Activated CD8-positive, alpha-beta memory T cell treated with anti-CD3 and anti-CD28 coated beads for 4 hours (primary cell): ENCODE measurements around the gene TBC1D3B.
"Not testable (repeated sequence)": the region's sequence is repeated elsewhere in the genome, so short reads cannot be mapped to it uniquely, and the experiment has no call there.

Experiments
- DNase-seq, 2 donors: peaks; one replicate each; pipeline ENCODE4 v3.0.0-alpha.2; 2020; ENCODE audit warnings: low read depth in 2 of 2

TBC1D3B gene

DNA sequence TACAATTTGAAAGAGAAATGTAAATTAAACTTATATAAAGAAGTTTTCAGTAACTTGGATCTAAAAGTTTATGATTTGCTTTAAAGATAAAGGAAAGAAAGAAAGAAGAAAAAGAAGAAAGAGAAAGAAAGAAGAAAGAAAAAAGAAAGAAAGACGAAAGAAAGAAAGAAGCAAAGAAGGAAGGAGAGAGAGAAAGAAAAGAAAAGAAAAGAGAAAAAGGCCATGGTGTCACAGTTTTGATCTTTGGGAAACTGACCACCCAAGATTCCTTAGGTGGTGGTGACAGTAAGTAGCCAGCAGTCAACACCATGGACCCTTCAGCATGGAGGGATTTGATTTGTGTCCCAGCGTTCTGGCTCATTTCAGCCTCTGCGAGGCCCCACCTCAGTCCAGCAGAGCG lies 24.7 kb upstream of the TBC1D3B start:
- DNase-seq, result not testable (repeated sequence)

- DNase-seq, result no peak
Measured at GRCh38 chr17:36198831-36199465, 22.5 kb upstream of the TBC1D3B start.

DNA sequence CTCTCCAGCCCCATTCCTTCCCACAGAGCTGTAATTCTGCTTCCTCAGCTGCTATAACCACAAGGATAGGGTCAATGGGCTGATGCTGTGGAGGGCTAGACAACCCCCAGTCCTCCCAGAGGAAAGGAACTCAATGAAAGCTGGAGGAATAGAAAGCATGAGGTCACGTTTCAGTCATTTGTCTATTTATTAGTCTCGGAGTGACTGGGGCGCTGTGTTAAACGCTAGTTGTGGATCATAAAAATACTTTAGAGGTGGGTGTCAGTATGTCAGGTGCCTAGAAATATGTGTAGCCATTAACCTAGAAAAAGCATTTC lies 20.9 kb upstream of the TBC1D3B start:
- DNase-seq, result no peak

DNA sequence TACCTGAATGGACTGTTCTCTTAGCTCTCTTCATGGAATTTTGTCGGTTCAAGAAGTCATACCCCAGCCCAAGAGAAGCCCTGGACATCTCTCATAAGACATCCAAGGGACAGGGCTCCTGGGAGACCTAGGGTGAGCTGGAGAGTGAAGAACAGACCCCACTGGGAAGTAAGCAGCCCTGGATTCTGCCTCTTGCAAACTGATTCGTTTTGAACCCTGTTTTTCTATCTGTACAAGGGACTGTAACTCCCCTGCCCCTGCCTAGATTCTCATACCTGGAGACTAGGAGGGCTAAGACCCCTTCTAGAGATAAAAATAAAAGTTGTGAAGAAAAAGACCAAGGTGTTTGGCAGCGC lies 19.7 kb upstream of the TBC1D3B start:
- DNase-seq, result no peak

DNA sequence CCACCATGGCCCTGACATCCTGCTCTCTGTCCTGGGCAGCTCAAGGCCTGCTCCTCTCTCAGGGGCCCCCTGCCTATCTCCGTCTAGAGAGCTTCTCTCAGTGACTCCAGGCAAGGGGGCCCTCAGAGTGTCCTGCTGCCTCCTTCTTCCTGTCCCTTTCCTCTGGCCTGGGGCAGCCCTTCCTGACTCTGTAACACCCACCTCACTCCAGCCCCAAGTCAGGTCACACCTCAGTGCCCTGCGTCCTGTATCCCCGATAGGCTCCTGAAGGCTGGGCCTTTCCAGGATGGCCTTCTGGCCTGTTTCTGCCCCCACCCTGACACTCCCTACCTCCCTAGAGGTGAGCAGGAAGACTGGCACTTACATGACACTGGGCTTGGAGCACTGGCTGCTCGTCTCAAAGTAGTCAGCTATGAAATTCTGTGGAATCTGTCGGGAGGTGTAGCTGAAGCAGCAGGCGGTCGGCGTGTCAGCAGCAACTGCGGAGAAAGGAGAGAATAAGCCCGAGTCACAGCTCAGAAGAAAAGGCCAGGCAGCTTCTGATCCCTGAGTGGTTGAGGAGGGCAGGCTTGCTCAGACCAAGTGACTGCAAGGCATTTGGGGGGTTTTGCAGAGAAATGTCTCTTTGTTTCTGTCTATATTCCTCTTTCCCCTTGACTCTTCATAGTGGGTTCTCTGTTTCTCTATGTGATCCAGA lies 19.1 kb upstream of the TBC1D3B start:
- no peak for DNase-seq

DNA sequence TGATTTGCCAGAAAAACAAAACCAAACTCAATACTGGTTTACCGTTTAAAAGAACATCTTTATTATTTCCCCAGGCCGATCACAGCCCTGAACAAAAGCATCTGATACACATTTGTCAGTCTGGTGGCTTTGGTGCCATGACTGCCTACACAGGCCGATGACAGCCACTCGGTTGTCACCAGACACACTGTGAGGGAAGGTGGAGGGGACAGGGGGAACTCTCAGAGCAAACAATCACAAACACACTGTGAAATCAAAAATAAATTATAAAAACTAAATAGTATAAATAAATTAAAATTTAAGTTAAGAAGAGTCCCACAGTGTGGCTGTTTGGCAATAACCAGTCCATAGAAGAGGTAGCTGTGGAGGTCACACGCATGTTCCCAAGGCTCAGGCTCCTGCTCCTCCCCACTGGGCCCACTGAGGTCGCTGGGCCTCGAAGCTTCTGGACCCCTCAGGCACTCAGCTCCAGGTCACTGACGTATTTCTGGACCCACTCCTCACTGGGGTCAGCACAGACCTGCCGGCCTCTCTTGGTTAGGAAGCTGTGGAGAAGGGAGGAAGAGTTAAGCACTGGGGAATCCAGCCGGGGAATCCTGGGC lies 18.5 kb upstream of the TBC1D3B start:
- DNase-seq, result not testable (repeated sequence)

DNA sequence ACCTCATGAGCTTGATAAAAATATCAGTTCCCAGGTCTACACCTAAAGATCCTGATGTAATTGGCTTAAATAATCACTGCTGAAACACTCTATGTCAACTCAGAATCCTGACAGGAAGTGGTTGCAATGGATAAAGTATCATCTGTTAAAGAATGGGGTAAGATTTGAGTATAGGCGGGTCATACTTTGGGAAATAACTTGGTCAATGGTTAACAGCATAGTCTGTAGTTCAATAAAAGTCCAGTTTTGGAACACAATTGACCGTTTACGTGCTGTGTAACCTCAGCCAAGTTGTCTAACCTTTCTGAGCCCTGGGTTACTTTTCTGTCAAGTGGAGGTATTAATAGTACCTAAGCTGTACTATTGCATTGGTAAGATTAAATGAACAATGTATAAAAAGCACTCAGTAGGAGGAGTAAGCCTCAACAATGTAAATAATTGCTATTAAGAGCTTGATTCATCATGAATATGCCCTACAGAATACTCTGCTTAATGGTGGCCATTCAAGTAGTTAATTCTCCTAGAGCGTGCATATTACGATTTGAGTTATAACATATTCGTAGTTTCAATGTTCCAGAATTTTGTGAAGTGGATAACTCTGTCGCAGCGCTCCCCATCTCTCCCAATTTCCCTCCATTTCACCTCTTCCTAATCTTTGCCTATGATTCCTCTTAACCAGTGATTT lies 17.9 kb upstream of the TBC1D3B start:
- DNase-seq, result not testable (repeated sequence)

- DNase-seq, result no peak
Measured at GRCh38 chr17:36193216-36193775, 16.9 kb upstream of the TBC1D3B start.

- DNase-seq, result not testable (repeated sequence)
Measured at GRCh38 chr17:36190549-36191330, 14.3 kb upstream of the TBC1D3B start.

DNA sequence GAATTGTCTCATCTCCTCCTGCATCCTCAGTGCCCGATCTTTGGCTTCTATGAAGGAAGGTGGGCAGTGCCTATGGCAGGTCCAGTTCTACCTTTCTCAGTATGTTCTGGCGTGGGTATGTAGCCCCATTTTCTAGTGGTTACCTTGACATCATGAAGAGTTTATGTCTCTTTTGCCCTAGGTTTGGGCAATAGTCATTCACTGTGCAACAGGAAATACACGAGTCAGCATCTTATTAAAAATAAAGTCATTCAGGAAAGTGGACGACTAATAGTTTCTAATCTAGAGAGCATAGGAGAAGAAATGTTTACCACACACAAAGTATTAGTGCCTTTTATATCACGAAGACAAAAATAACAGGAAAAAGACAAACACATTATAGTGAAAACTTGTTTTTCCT lies 13.6 kb upstream of the TBC1D3B start:
- DNase-seq, result not testable (repeated sequence)

DNA sequence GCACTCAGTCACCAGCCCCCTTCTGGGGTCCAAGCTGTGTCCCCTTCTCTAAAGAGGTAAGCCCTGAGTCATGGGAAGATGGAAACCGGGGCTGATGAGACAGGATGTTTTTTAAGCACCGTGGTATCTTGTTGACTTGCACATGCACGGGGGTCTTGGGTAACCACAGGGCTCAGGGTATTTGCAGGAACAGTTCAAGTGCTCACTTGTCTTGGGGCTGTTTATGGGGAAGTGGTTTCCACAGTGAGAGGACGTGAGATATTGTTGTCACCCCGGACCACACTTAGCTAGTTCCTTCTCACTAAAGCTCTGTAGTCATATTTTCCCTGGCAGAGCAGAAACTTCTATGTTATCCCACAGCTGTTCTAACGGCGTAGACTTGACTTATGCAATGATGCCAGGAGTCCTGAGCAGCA lies 12.5 kb upstream of the TBC1D3B start:
- DNase-seq, result peak; percentile 41 to 43

DNA sequence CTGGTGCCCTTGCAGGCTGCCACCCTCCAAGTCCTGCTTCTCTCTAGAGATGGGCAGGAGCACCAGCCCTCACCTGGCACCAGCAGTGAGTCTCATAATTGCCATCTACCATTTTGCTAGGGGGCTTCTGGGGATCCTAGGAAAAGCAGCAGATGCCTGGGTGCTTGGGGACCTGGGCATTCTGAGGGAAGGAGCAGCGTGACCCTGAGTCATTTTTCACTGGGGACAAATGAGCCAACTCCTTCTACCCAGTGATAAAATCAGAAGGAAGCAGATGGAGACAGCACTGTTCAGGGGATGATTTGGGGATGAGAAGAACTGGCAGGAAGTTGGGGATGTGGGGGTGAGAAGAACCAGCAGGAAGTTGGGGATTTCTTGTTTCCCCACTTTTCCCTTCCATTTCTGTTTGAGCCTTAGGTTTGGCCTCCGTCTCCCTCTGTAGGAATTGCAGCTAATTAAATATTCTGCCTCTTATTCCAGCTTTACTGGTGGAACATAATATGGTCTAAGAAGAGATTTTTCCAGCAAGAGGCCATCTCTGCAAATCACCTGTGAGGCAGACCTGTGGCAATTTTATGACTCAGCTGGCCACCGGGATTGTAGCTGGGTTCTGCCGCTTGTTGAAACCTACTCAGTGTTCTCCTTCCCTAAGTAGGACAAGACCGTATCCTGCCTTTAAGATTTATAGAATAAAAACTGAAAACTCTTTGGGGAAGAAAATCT lies 11.7 kb upstream of the TBC1D3B start:
- DNase-seq, result not testable (repeated sequence)

DNA sequence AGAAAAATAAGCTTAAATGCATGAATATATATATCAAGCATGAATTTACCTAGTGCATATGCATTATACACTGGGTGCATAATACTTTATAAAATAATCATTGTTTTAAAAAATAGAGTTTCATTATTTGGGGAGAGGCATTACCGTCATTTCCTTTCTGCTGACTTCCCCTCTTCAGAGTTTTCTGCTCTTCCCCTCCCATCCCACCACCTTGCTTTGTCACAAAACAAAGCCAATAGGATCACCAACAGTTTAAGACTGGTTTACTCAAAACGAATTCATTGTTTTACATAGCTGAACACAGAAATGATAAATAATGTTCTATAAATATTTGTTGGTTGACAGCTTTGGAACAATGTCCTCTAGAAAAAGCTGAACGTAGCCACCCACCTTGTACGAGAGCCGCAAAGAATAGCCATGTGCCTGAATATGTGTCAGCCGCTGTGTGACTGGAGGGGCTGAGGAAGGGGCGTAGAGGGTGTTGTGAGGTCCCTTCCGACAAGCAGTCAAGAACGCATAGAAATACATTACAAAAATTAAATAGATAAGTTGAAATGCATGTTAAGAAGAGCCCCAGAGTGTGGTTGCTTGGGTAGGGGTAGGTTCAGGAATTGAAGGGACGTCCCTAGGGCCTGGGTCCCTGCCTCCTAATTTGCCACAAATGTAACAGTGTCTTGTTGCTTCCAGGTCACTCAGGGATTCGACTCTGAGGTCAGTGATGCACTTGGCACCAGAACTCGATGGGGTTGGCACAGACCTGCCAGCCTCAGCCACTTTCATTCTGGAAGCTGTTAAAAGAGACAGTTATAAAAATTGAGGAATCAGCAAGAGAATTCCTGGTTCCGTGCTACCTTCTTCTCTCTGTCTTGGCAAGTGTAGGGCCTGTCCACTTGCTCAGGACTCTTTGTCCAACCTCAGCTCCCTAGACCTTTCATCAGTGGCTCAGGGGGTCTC lies 10.7 kb upstream of the TBC1D3B start:
- DNase-seq, result not testable (repeated sequence)

GRCh38 chr17:36185416-36185815 lies 9.0 kb upstream of the TBC1D3B start:
- no peak for DNase-seq

- no peak for DNase-seq
Measured at GRCh38 chr17:36184023-36184765, 7.8 kb upstream of the TBC1D3B start.

DNA sequence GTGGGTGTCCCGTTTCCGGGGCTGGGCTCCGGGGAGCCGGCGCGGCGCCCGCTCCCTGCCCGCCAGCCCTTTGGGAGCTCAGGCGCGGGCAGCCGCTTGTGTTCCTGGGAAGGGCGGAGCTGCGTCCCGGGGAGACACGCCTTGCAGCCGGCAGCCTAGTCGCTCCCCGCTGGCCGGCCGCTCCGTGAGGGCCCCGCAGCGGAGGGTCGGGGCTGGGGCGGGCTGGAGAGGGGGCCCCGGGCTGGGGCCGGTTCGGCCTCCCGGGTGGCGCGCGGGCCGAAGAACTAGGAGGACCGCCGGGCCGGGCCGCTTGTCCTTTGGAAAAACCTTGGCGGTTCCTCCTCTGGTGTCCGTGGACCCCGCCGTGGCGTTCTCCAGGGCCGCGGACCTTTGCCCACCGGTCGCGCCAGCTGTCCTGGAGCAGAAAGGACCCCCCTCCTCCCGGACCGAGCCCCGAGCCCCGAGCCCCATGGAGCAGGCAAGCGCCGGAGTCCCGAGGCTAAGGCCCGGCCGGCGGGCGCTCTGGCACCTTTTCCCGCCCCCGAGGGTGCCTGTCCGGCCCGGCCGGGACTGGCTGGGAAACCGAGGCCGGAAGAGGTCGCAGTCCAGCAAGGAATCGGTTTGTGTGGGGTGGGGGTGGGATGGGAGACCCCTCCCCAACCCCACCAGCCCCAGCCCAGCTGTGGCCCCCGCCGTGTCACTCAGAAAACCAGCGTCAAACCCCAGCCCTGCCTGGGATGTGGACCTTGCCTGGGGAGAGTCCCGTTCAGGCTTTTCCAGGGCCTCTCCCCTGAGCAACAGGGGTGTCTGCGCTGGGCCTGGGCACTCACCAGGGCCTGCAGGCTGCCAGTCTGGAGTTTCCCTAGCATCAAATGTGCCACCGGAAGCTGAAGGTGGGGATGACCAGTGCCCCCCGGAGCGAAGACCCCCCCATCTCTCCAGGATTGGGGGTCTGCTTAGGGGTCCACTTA lies 6.8 kb upstream of the TBC1D3B start:
- DNase-seq, result no peak

DNA sequence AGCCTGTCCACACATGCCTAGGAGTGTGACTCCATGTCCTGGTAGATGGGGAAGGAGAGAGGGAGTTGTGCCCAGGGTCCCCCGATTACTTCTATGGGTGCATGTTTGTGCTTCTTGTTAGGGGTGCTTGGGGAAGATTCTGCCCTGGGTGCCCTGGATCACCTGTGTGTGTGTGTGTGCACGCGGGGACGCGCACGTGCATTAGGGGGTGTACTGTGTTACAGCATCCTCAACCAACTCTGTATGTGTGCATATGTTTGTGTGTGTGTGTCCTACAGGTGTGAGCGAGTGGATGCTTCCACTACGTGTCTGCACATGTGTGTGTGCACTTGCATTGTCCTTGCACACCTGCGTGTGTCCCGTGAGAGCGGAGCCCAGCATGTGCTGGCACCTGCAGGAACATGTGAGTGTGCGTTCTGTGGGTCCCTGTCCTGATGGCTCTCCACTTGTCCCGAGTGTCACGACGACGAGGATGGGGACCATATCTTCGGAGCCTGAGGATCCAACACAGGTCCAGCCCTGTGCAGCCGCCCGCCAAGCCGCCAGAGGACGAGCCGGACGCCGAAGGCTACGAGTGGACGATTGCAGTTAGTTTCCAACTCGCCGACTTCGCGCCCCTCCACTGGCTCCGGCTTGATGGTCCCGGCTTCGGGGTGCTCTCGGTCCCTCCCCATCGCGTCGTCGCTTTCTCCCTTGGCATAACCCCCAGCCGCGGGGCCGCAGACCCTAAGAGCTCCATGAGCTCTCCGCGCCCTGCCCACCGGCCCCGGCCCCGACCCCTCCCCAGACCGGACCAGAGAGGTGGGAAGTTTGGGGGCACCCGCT lies 6.0 kb upstream of the TBC1D3B start:
- DNase-seq, result no peak
